ENCODE data around the gene KTN1. TPM values are rescaled to one million over a fixed set of nuclear protein-coding genes. Genes with fewer than 3 reads are reported as not detected.

KTN1 gene
- total and polyA plus RNA-seq, 2 donors: 102 to 125 TPM

DNA sequence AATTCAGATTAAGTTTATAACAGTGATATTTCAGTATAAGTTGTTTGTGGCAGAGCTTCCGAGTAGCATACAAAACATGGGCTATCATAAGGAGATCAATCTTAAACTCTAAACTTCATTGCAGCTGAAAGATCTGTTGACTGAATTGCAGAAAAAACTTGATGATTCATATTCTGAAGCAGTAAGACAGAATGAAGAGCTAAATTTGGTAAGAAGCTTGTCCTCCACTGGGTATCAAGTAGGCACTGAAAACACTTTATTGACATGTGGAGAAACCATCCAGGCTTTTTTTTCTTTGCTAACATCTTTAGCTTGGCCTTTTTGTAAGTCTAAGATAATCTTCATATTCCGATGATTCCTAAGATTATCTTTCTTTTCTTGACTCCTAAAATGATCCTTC is 93.0 kb downstream of the KTN1 start:
- 96% methylated on average over 2 of the region's 2 CpGs for WGBS
- Histone ChIP-seq H3K27me3 (ENCODE audit: control insufficient read depth in 2 of 2, insufficient read depth in 1 of 2, low read length in 1 of 2) (no peaks in the 10 kb centered on the region), H3K4me1 (ENCODE audit: control insufficient read depth in 2 of 2, insufficient read depth in 2 of 2, low read length in 2 of 2) (no peaks in the 10 kb centered on the region), H3K9me3 (ENCODE audit: control insufficient read depth in 2 of 2, insufficient read depth in 1 of 2, low read length in 1 of 2) (no peaks in the 10 kb centered on the region), H3K4me3 (ENCODE audit: low read length in 2 of 2) (no peak overlapping the region), H3K27ac (ENCODE audit: low read depth in 1 of 2, low read length in 1 of 2) (no peak overlapping the region), H3K36me3 (ENCODE audit: control insufficient read depth in 2 of 2, insufficient read depth in 2 of 2, low read length in 1 of 2) (peaks cover 3 to 41% of the 10 kb centered on the region in 2 donors)
- no peak for DNase-seq (ENCODE audit: low read depth in 6 of 9, low spot score in 9 of 9)

DNA sequence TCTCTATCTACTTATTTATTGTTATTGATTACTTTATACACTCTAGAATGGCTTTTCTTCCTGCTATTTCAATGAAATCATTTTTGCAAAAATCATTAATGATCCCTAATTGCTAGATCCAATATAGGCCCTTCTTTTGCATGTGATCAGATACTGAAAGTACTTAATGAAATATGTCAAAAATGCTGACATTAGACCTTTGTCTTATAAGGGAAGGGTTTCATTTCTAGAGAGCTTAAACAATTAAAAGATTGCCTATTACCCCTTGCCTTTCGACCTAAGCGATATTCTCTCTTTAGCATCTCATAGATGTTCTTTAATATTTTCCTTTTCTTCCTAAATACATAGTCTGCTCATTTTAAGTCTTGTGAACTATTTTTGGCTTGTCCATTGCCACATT is 101.1 kb downstream of the KTN1 start:
- Histone ChIP-seq H3K27ac (ENCODE audit: low read depth in 1 of 2, low read length in 1 of 2) (no peak overlapping the region), H3K4me3 (ENCODE audit: low read length in 2 of 2) (no peak overlapping the region), H3K36me3 (ENCODE audit: control insufficient read depth in 2 of 2, insufficient read depth in 2 of 2, low read length in 1 of 2) (peaks cover 25 to 43% of the 10 kb centered on the region in 2 donors), H3K9me3 (ENCODE audit: control insufficient read depth in 2 of 2, insufficient read depth in 1 of 2, low read length in 1 of 2) (no peaks in the 10 kb centered on the region), H3K27me3 (ENCODE audit: control insufficient read depth in 2 of 2, insufficient read depth in 1 of 2, low read length in 1 of 2) (no peaks in the 10 kb centered on the region), H3K4me1 (ENCODE audit: control insufficient read depth in 2 of 2, insufficient read depth in 2 of 2, low read length in 2 of 2) (no peaks in the 10 kb centered on the region)
- DNase-seq (ENCODE audit: low read depth in 6 of 9, low spot score in 9 of 9): no peak
- WGBS: 98% methylated on average over 2 of the region's 2 CpGs

DNA sequence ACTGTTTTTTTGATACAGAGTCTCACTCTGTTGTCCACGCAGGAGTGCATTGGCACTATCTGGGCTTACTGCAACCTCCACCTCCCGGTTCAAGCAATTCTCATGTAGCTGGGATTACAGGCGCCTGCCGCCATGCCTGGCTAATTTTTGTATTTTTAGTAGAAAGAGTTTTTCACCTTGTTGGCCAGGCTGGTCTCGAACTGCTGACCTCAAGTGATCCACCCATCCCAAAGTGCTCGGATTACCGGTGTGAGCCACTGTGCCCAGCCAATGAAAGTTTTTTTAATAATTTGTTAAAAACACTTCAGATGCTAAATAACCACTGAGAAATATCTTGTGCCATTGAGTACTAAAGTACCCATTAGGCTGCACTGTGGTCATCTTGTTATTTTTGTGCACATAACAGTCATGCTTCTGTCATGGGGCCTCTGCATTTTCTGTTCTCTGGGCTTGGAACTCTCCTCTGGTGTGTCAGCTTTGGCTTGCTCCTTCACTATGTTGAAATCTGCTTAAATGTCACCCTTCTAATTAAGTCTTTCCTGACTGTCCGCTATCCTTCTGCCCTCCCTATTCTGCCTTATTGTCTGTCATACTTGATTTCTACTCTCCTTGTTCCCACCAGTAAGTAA is 105.1 kb downstream of the KTN1 start:
- WGBS: 96% methylated on average over 8 of the region's 8 CpGs

DNA sequence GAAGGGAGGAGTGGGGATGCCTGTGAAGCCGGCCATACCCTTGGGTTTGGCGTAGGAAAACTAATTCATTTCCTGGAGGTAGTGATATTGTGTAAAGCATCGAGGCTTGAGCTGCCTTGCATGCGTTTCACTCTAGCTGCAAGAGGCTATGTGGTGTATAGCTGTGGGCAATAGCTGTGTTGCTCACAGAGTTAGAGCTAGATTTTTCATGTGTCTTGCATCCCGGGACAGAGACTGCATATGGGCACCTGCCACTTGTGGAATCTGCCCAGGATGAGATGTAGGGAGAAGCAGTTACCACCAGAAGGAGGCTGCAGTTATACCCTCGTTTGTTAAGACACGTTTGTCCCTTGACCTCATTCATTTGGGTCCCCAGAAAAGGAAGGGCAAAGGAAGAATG is 106.7 kb downstream of the KTN1 start:
- Histone ChIP-seq H3K9me3 (ENCODE audit: control insufficient read depth in 2 of 2, insufficient read depth in 1 of 2, low read length in 1 of 2) (no peaks in the 10 kb centered on the region), H3K27ac (ENCODE audit: low read depth in 1 of 2, low read length in 1 of 2) (no peak overlapping the region), H3K4me3 (ENCODE audit: low read length in 2 of 2) (no peak overlapping the region), H3K27me3 (ENCODE audit: control insufficient read depth in 2 of 2, insufficient read depth in 1 of 2, low read length in 1 of 2) (no peaks in the 10 kb centered on the region), H3K4me1 (ENCODE audit: control insufficient read depth in 2 of 2, insufficient read depth in 2 of 2, low read length in 2 of 2) (no peaks in the 10 kb centered on the region), H3K36me3 (ENCODE audit: control insufficient read depth in 2 of 2, insufficient read depth in 2 of 2, low read length in 1 of 2) (peaks cover 9 to 10% of the 10 kb centered on the region in 2 donors)
- DNase-seq (ENCODE audit: low read depth in 6 of 9, low spot score in 9 of 9): no peak
- 93% methylated on average over 7 of the region's 7 CpGs for WGBS

More for the DNA sequence above, 105.1 kb downstream of the KTN1 start:
- Histone ChIP-seq H3K4me3 (ENCODE audit: low read length in 2 of 2) (no peak overlapping the region), H3K27me3 (ENCODE audit: control insufficient read depth in 2 of 2, insufficient read depth in 1 of 2, low read length in 1 of 2) (no peaks in the 10 kb centered on the region), H3K9me3 (ENCODE audit: control insufficient read depth in 2 of 2, insufficient read depth in 1 of 2, low read length in 1 of 2) (no peaks in the 10 kb centered on the region), H3K4me1 (ENCODE audit: control insufficient read depth in 2 of 2, insufficient read depth in 2 of 2, low read length in 2 of 2) (no peaks in the 10 kb centered on the region), H3K27ac (ENCODE audit: low read depth in 1 of 2, low read length in 1 of 2) (no peak overlapping the region), H3K36me3 (ENCODE audit: control insufficient read depth in 2 of 2, insufficient read depth in 2 of 2, low read length in 1 of 2) (peaks cover 16 to 20% of the 10 kb centered on the region in 2 donors)
- no peak for DNase-seq (ENCODE audit: low read depth in 6 of 9, low spot score in 9 of 9)

DNA sequence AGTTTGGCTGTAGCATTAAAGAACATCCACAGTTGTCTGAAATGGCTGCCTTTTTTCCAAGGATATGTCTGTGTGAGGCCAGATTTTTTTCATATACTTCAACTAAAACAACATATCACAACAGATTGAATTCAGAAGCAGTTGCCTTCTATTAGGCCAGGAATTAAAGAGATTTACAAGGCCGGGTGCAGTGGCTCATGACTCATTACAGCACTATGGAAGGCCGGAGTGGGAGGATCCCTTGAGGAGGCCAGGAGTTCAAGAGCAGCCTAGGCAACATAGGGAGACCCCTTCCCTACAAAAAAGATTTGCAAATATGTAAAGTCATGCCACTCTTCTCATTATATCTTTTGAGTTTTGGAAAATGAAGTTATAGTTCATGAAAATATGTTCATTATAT is 108.6 kb downstream of the KTN1 start:
- Histone ChIP-seq H3K27ac (ENCODE audit: low read depth in 1 of 2, low read length in 1 of 2) (no peak overlapping the region), H3K4me1 (ENCODE audit: control insufficient read depth in 2 of 2, insufficient read depth in 2 of 2, low read length in 2 of 2) (no peaks in the 10 kb centered on the region), H3K4me3 (ENCODE audit: low read length in 2 of 2) (no peak overlapping the region), H3K36me3 (ENCODE audit: control insufficient read depth in 2 of 2, insufficient read depth in 2 of 2, low read length in 1 of 2) (peaks cover 9 to 11% of the 10 kb centered on the region in 2 donors), H3K9me3 (ENCODE audit: control insufficient read depth in 2 of 2, insufficient read depth in 1 of 2, low read length in 1 of 2) (no peaks in the 10 kb centered on the region), H3K27me3 (ENCODE audit: control insufficient read depth in 2 of 2, insufficient read depth in 1 of 2, low read length in 1 of 2) (no peaks in the 10 kb centered on the region)
- DNase-seq (ENCODE audit: low read depth in 6 of 9, low spot score in 9 of 9): no peak
- 97% methylated on average over 2 of the region's 2 CpGs for WGBS

DNA sequence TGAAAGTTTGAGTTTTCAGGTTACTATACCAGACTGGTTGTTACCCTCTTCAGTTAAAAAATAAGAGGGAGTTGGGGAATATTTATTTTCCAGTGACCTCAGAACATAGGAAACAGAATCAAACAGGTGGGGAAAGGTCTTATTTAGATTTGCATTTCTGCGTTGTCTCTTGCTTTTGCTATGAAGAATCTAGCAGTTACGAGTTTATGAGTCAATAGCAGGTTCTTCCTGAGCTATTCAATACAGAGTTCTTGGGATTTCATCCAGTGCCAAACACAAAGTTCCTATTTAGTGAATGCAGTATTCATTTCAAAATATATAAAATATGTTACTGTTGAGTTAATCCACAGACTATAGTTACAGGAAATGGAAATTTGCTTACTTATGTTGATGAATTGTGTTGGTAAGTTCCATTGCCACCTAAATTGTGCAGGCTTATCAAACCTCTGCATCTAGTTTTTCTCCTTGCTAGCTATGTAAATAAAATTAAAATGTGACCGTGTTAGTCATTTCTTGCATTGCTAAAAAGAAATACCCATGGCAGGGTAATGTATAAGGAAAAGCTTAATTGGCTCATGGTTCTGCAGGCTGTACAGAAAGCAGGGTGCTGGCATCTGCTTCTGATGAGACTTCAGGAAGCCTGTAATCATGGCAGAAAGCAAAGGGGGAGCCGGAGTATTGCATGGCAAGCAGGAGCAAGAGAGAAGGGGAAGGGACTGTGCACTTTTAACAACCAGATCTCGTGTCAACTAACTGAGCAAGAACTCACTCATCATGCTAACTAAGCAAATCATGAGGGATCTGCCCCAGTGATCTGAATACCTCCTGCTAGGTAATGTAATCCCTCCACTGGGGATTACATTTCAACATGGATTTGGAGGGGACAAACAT is 110.2 kb downstream of the KTN1 start:
- 95% methylated on average over 5 of the region's 5 CpGs for WGBS
- Histone ChIP-seq H3K27me3 (ENCODE audit: control insufficient read depth in 2 of 2, insufficient read depth in 1 of 2, low read length in 1 of 2) (no peaks in the 10 kb centered on the region), H3K4me1 (ENCODE audit: control insufficient read depth in 2 of 2, insufficient read depth in 2 of 2, low read length in 2 of 2) (no peaks in the 10 kb centered on the region), H3K9me3 (ENCODE audit: control insufficient read depth in 2 of 2, insufficient read depth in 1 of 2, low read length in 1 of 2) (no peaks in the 10 kb centered on the region), H3K36me3 (ENCODE audit: control insufficient read depth in 2 of 2, insufficient read depth in 2 of 2, low read length in 1 of 2) (peaks cover 4 to 10% of the 10 kb centered on the region in 2 donors), H3K27ac (ENCODE audit: low read depth in 1 of 2, low read length in 1 of 2) (no peak overlapping the region), H3K4me3 (ENCODE audit: low read length in 2 of 2) (no peak overlapping the region)
- no peak for DNase-seq (ENCODE audit: low read depth in 6 of 9, low spot score in 9 of 9)

DNA sequence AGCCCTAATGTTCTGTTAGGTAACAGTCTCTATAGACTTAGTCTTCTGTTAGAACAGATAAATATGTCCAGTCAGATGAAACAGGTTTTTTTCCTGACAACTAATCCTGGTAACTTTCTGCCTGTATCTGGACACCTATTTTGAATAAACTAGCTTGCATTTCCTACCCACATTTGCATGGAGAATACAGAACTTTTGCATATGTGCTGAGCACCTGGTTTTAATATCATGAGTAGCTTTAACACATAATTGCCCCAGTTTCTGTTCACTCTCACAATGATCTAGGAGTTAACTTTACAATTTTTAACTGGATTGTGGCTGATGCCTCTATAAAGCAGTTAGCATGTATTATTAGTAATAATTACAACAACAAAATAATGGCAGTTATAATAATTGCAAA is 111.7 kb downstream of the KTN1 start:
- H3K36me3 ChIP-seq (ENCODE audit: control insufficient read depth in 2 of 2, insufficient read depth in 2 of 2, low read length in 1 of 2): peaks cover 0 to 4% of the 10 kb centered on the region in 2 donors
- no peak overlapping the region for H3K27ac ChIP-seq (ENCODE audit: low read depth in 1 of 2, low read length in 1 of 2)
- no peaks in the 10 kb centered on the region for H3K9me3 ChIP-seq (ENCODE audit: control insufficient read depth in 2 of 2, insufficient read depth in 1 of 2, low read length in 1 of 2)
- H3K27me3 ChIP-seq (ENCODE audit: control insufficient read depth in 2 of 2, insufficient read depth in 1 of 2, low read length in 1 of 2): no peaks in the 10 kb centered on the region
- H3K4me3 ChIP-seq (ENCODE audit: low read length in 2 of 2): no peak overlapping the region
- no peaks in the 10 kb centered on the region for H3K4me1 ChIP-seq (ENCODE audit: control insufficient read depth in 2 of 2, insufficient read depth in 2 of 2, low read length in 2 of 2)
- no peak for DNase-seq (ENCODE audit: low read depth in 6 of 9, low spot score in 9 of 9)

DNA sequence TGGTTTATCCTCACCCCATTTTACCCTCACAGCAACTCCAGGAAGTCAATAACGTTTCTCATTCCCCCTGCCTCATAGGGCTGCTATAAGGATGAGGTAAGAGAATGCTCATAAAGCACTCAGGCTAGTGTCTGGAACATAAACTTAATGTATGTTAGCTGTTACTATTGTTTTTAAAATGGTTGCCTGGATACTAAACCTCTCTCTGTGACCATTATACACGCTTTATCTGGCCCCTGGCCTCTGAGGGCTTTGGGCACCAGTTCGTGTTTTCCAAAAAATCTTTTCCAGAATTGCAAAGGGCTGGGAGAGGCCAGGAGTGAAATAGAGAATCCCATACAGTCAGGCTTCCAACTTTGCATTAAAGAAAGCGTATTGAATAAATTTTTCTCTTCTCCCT is 113.9 kb downstream of the KTN1 start:
- Histone ChIP-seq H3K4me3 (ENCODE audit: low read length in 2 of 2) (no peak overlapping the region), H3K27ac (ENCODE audit: low read depth in 1 of 2, low read length in 1 of 2) (no peak overlapping the region), H3K27me3 (ENCODE audit: control insufficient read depth in 2 of 2, insufficient read depth in 1 of 2, low read length in 1 of 2) (no peaks in the 10 kb centered on the region), H3K4me1 (ENCODE audit: control insufficient read depth in 2 of 2, insufficient read depth in 2 of 2, low read length in 2 of 2) (no peaks in the 10 kb centered on the region), H3K36me3 (ENCODE audit: control insufficient read depth in 2 of 2, insufficient read depth in 2 of 2, low read length in 1 of 2) (peaks cover 0 to 4% of the 10 kb centered on the region in 2 donors), H3K9me3 (ENCODE audit: control insufficient read depth in 2 of 2, insufficient read depth in 1 of 2, low read length in 1 of 2) (no peaks in the 10 kb centered on the region)
- DNase-seq (ENCODE audit: low read depth in 6 of 9, low spot score in 9 of 9): no peak
- 96% methylated on average over 4 of the region's 4 CpGs for WGBS

DNA sequence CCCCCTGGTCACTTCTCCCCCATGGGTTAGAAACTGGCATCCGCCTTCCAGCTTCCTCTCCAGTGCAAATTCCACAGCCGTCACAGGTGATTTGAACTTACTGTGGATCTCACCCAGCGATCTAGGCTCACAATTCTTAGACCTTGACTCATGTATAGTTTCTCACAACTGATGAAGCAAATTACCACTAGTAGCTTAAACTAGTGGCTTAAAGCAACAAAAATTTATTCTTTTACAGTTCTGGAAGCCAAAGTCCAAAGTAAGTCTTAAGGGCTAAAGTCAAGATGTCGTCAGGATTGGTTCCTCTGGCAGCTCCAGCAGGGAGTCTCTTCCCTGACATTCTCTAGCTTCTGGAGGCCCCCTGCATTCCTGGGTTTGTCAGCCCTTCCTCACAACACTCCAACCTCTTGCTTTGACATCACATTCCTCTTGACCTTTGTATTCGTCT is 117.4 kb downstream of the KTN1 start:
- Histone ChIP-seq H3K36me3 (ENCODE audit: control insufficient read depth in 2 of 2, insufficient read depth in 2 of 2, low read length in 1 of 2) (peaks cover 0 to 4% of the 10 kb centered on the region in 2 donors), H3K4me1 (ENCODE audit: control insufficient read depth in 2 of 2, insufficient read depth in 2 of 2, low read length in 2 of 2) (no peaks in the 10 kb centered on the region), H3K27ac (ENCODE audit: low read depth in 1 of 2, low read length in 1 of 2) (no peak overlapping the region), H3K9me3 (ENCODE audit: control insufficient read depth in 2 of 2, insufficient read depth in 1 of 2, low read length in 1 of 2) (no peaks in the 10 kb centered on the region), H3K27me3 (ENCODE audit: control insufficient read depth in 2 of 2, insufficient read depth in 1 of 2, low read length in 1 of 2) (no peaks in the 10 kb centered on the region), H3K4me3 (ENCODE audit: low read length in 2 of 2) (no peak overlapping the region)
- no peak for DNase-seq (ENCODE audit: low read depth in 6 of 9, low spot score in 9 of 9)
- 97% methylated on average over 5 of the region's 5 CpGs for WGBS

Data from thymus (tissue), 11 donors.